ENCODE measurements around the gene CST6.

CST6 gene

GRCh38 chr11:66015454-66015881 lies 3.7 kb downstream of the CST6 start:
- CTCF ChIA-PET = interaction anchor here (1.1 to 1.7 kb wide), 3 partner anchors 26 to 127 kb away, joined by 3 to 12 read pairs (median 11); partner anchors contain the start of gene FIBP
- POLR2A ChIA-PET = interaction anchor here (0.6 kb wide), 1 partner anchor 9 kb away, joined by 4 read pairs; no protein-coding TSS in a partner anchor
- TF ChIP-seq, protein P1, sequence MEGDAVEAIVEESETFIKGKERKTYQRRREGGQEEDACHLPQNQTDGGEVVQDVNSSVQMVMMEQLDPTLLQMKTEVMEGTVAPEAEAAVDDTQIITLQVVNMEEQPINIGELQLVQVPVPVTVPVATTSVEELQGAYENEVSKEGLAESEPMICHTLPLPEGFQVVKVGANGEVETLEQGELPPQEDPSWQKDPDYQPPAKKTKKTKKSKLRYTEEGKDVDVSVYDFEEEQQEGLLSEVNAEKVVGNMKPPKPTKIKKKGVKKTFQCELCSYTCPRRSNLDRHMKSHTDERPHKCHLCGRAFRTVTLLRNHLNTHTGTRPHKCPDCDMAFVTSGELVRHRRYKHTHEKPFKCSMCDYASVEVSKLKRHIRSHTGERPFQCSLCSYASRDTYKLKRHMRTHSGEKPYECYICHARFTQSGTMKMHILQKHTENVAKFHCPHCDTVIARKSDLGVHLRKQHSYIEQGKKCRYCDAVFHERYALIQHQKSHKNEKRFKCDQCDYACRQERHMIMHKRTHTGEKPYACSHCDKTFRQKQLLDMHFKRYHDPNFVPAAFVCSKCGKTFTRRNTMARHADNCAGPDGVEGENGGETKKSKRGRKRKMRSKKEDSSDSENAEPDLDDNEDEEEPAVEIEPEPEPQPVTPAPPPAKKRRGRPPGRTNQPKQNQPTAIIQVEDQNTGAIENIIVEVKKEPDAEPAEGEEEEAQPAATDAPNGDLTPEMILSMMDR (IDR thresholded peaks at IDR 0.05; ENCODE audit: insufficient read depth, low read length, missing control alignments) = no peak
- no peak overlapping the region for H3K4me3 ChIP-seq (ENCODE audit: low read depth, low read length)
- DNase-seq (ENCODE audit: low read depth, low spot score) = peak; percentile 5

DNA sequence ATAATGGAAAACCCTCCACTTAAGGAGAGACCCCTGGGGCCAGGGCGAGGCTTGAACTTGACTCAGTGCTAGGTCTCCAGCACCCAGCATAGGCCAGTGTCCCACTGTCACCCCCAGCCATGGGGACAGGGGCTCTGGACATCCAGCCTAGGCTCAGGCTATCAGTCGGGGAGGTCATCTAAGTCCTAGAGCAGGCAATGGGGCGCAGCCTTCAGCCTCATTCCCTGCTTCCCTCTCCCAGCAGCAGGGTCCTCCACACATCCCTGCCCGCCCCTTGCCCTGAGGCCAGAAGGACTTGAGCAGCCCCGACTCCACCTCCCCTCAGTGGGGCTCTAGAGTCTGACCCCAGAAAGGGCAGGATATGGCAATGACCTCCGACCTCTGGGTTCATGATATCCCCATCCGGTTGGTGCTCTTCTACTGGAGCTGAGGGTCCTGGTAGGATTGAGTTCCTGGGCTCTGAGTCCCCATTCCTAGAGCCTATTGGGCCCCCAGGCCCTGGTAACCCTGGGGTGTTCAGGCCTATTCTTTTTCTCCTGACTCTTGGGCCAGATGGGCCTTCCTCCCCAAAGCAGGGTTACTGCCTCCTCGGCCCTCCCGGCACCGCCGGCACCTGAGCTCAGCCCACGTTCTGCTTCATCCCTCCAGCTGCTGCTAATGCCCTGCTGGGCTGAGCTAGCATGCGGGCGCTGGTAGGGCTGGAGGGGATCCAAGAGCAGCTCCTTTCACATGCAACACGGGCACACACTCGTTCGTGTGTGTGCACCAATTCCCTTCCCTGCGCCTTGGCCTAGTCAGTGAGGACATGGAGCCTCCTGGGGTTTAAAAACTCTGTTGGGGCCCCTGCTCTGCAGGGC lies 4.4 kb downstream of the CST6 start:
- CTCF ChIA-PET = interaction anchor here (1.7 to 2.0 kb wide), 3 partner anchors 10 to 127 kb away, joined by 6 to 12 read pairs (median 11); partner anchors contain the start of genes CATSPER1 and FIBP
- TF ChIP-seq, protein P1 (IDR thresholded peaks at IDR 0.05; ENCODE audit: insufficient read depth, low read length, missing control alignments) = no peak
- DNase-seq (ENCODE audit: low read depth, low spot score) = no peak
- no peak overlapping the region for H3K4me3 ChIP-seq (ENCODE audit: low read depth, low read length)
- POLR2A ChIA-PET = no interaction called here

DNA sequence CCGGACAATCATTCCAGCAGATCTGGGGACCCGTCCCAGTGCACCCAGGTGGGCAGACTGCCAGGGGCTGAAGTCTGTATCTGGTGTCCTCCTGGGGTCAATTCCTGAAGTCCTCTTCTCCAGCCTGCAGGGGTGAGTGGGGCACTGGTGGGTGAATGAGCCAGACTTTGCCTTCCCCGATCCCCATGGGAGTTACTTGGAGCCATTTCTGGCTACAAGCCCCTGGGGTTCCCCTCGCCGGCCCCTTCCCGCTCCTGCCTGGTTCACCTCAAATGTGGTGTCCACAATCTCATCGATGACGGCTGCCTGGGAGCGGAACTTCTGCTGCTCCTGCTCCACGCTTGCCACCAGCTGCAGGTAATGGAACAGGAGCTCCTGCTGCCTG lies 5.0 kb downstream of the CST6 start:
- no peak overlapping the region for H3K4me3 ChIP-seq (ENCODE audit: low read depth, low read length)
- POLR2A ChIA-PET = no interaction called here
- CTCF ChIA-PET = interaction anchor here (1.4 to 2.0 kb wide), 3 partner anchors 10 to 28 kb away, joined by 6 to 12 read pairs (median 6); partner anchors contain the start of gene CATSPER1
- TF ChIP-seq, protein P1 (IDR thresholded peaks at IDR 0.05; ENCODE audit: insufficient read depth, low read length, missing control alignments) = no peak
- DNase-seq (ENCODE audit: low read depth, low spot score) = no peak

GRCh38 chr11:66017321-66017720 lies 5.5 kb downstream of the CST6 start:
- POLR2A ChIA-PET = no interaction called here
- CTCF ChIA-PET = interaction anchor here (0.6 to 2.0 kb wide), 6 partner anchors 9 to 132 kb away, joined by 3 to 6 read pairs (median 4); partner anchors contain the start of genes BANF1, CATSPER1 and EIF1AD
- TF ChIP-seq, protein P1 (IDR thresholded peaks at IDR 0.05; ENCODE audit: insufficient read depth, low read length, missing control alignments) = no peak
- no peak for DNase-seq (ENCODE audit: low read depth, low spot score)
- no peak overlapping the region for H3K4me3 ChIP-seq (ENCODE audit: low read depth, low read length)

DNA sequence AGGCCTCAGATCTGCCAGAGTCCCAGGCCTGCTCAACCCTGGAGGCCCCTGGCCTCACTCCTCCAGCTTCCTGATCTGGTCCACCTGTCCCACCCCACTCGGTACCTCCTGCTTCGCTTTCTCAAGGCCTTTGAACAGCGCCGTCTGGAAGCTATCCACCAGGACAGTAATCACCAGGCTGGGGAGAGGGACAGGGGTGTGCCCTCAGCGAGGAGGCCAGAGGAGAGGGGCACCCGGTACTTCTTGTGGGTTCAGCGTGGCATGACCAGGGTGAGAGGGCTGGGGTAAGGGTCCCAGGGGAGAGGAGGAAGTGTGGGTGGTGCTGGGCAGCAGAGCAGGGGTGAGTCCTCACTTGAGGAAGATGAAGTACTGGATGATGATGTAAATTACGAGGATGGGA lies 8.4 kb downstream of the CST6 start:
- no peak overlapping the region for H3K4me3 ChIP-seq (ENCODE audit: low read depth, low read length)
- no peak for DNase-seq (ENCODE audit: low read depth, low spot score)
- CTCF ChIA-PET = interaction anchor here (1.1 to 6.5 kb wide), 3 partner anchors 24 to 136 kb away, joined by 3 to 118 read pairs (median 4); no protein-coding TSS in a partner anchor
- POLR2A ChIA-PET = no interaction called here
- TF ChIP-seq, protein P1 (IDR thresholded peaks at IDR 0.05; ENCODE audit: insufficient read depth, low read length, missing control alignments) = no peak
